Glomerular endothelial cell (primary cell): Measurements from ENCODE around the gene SLC26A8. TPM values are rescaled to one million over a fixed set of nuclear protein-coding genes. Genes with fewer than 3 reads are reported as not detected.
"Not testable (repeated sequence)": the region's sequence is repeated elsewhere in the genome, so short reads cannot be mapped to it uniquely, and the experiment has no call there.

Experiments used
- DNase-seq: peaks from one replicate; pipeline ENCODE4 v3.0.0-alpha.2; 2011; ENCODE audit warnings: low read depth, low spot score; ENCODE audit errors: extremely low read depth
- total RNA-seq: library from RNA; depleted of rRNA; stranded (reverse); fragments of >200 nt; gene quantifications from 2 replicates; pipeline ENCODE4 v1.2.3, GENCODE V29; 2015

Gene SLC26A8
- total RNA-seq, 1 donor from 2014 or later: not detected

- DNase-seq: peak; percentile 52
These were observed 104.4 kb downstream of the SLC26A8 start for GRCh38 chr6:35919827-35920751.

DNA sequence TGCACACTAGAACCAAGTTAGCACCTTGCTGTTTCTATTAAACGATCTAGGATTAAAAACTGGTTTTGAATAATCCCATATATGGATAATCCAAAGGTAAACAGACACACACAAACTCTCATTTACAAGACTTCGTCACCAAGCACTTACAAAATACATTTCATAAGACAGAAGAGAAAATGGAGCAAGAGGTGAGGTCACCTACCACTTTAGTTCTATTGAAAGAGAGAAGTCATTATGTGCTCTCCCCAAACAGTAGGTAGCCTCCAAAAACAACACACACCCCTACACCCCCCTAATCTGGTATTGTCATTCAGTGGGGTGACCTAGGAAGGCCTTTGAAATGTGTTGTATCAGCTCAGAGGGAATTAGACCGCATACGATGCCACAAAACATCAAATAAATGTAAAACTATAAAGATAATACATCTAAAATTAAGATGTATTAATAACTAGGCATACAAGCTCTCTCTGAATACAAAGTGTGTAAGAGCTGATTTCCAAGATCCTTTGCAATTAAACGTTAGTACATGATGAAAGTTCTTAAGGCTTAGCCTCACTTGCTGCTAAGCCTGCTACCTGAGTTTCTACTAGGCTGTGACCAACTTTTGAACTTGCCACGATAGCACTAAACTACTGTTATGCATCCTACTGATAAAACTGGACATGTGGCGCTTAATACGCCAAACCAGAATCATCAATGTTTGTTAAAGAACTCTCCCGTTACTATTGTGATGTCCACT, 105.2 kb downstream of the SLC26A8 start:
- DNase-seq: peak; percentile 34

GRCh38 chr6:35916893-35917292, 107.5 kb downstream of the SLC26A8 start:
- not testable (repeated sequence) for DNase-seq

GRCh38 chr6:35916056-35916455, 108.4 kb downstream of the SLC26A8 start:
- no peak for DNase-seq

- no peak for DNase-seq
These were observed 109.9 kb downstream of the SLC26A8 start for GRCh38 chr6:35914536-35914935.

DNA sequence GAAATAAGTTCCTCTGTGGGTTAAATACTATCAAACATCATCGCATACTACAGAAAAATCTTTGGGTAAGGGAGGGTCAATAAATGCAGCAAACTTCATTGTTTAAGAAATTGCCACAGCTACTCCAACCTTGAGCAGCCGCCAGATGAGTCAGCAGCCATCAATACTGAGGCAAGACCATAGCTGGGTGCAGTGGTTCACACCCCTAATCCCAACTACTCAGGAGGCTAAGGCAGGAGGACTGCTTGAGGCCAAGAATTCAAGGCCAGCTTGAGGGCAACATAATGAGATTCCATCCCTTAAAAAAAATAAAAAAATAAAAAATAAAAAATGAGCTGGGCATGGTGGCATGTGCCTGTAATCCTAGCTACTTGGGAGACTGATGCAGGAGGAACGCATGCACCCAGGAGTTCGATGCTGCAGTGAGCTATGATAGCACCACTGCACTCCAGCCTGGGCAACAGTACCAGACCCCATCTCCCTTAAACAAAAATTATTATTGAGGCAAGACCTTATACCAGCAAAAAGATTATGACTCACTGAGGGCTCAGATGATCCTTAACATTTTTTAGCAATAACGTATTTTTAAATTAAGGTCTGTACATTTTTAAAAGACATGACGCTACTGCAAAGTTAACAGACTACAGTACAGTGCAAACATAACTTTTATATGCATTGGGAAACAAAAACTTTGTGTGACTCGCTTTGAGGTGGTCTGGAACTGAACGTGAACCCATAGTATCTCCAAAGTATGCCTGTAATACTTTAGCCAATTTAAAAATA, 112.4 kb downstream of the SLC26A8 start:
- DNase-seq: no peak

DNA sequence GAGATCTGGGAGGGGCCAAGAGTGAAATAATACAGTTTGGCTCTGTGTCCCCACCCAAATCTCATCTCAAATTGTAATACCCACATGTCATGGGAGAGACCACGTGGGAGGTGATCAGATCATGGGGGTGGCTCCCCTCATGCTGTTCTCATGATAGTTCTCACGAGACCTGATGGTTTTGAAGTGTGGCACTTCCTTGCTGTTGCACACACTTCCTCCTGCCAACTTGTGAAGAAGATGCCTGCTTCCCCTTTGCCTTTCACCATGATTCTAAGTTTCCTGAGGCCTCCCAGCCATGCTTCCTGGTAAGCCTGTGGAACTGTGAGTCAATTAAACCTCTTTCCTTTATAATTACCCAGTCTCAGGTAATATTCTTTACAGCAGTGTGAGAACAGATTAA, 114.9 kb downstream of the SLC26A8 start:
- not testable (repeated sequence) for DNase-seq

GRCh38 chr6:35908753-35909401, 115.6 kb downstream of the SLC26A8 start:
- not testable (repeated sequence) for DNase-seq

DNA sequence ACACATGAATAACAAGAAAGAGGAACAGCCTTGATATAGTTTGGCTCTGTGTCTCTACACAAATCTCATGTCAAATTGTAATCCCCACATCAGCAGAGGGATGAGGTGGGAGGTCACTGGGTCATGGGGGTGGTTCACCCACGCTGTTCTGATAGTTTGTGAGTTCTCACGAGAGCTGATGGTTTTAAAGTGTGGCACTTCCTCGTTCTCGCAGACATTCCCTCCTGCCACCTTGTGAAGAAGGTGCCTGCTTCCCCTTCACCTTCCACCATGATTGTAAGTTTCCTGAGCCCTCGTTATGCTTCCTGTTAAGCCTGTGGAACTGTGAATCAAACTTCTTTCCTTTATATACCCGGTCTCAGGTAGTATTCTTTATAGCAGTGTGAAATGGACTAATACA, 116.7 kb downstream of the SLC26A8 start:
- no peak for DNase-seq

DNA sequence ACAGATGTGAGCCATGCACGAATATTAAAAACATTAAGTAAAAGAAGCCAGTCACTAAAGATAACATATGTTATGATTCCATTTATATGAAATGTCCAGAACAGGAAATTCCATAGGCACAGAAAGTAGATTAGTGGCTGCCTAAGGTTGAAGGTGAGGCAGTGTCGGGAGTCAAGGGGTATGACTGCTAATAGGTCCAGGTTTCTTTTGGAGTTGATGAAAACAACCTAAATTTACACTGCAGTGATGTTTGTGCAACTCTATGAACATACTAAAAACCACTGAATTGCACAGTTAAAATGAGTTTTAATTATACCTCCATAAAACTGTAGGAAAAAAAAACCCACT, 118.0 kb downstream of the SLC26A8 start:
- no peak for DNase-seq

- no peak for DNase-seq
These were observed 118.5 kb downstream of the SLC26A8 start for GRCh38 chr6:35905841-35906498.

DNA sequence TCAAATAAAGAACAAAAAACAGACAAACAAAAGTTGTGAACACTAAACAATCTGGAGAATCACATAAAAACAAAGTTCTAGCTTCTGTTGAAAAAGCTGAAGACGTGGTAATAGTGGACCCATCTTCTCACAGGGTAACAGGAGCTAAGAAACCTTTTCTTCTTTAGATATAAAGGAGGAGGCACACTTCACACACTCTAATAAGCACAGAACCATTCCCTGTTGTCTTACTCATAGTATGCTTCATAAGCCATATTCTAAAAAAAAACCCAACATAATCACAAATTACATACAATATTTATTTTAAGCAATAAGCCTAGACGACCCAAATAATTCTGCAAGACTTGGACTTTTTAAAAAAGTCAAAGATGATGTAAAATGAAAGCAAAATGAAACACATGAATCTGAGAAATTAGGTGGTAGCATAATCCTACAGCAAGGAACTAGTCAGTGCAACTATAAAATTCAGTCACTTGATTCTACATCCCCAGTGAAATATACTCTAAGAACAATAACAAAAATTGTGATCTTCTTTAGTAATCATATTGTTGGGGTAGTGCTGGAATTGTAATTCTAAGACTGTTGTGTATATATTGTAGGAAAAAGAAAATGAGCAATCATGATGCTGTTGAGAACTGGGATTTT, 119.2 kb downstream of the SLC26A8 start:
- no peak for DNase-seq

DNA sequence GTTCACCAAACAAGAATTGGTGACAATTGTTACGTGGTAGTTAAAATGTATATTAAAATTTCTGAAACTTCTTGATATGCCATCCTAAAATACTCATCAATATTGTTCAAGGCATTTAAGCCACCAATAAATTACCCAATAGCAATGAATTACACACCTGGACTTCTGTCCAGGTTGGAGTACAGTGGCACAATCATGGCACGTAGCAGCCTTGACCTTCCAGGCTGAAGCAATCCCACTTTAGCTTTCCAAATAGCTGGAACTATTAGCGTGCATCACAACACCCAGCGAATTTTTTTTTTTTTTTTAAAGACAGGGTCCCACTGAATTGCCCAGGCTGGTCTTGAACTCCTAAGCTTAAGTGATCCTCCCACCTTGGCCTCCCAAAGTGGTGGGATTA, 120.8 kb downstream of the SLC26A8 start:
- no peak for DNase-seq

- DNase-seq: no peak
These were observed 124.0 kb downstream of the SLC26A8 start for GRCh38 chr6:35900448-35900847.

DNA sequence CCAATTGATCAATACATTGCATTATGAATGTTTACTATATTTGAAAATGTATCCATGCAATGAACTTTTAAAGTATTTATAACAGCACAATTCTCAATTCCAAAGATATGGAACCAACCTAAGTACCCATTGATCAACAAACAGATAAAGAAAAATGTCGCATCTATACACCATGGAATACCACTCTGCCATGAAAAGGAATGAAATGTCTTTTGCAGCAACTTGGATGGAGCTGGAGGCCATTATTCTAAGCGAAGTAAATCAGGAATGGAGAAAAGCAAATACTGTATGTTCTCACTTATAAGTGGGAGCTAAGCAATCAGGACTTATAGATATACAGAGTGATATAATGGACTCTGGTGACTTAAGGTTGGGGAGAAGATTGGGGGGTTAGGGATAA, 126.4 kb downstream of the SLC26A8 start:
- DNase-seq: no peak

DNA sequence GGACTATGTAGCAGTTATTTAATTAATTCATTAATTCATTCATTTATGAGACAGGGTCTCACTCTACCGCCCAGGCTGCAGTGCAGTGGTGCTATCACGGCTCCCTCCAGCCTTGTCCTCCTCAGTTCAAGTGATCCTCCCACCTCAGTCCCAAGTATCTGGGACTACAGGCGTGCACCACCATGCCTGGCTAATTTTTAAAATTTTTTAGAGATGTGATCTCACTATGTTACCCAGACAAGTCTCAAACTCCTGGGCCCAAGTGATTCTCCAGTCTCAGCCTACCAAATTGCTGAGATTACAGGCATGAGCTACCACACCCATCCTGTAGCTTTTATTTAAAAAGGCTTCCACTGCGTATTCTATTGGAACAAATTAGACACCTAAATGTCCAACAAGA, 127.0 kb downstream of the SLC26A8 start:
- DNase-seq: no peak

GRCh38 chr6:35897036-35897435, 127.4 kb downstream of the SLC26A8 start:
- no peak for DNase-seq

DNA sequence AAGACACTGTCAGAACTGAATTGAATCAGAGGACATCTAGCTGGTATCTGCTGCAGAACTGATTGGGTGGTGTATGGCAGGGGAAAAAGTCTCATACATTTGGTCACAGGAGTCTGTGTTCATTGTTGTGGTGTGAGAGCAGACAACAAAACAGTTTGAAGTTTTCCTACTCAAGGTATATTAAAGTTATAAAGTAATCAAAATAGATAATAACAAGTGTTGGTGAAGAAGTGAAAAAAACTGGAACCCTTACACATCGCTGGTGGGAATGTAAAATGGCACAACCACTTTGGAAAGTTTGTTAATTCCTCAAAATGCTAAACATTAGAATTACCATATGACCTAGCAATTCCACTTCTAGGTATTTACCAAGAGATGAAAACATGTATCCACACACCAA, 128.2 kb downstream of the SLC26A8 start:
- DNase-seq: no peak

DNA sequence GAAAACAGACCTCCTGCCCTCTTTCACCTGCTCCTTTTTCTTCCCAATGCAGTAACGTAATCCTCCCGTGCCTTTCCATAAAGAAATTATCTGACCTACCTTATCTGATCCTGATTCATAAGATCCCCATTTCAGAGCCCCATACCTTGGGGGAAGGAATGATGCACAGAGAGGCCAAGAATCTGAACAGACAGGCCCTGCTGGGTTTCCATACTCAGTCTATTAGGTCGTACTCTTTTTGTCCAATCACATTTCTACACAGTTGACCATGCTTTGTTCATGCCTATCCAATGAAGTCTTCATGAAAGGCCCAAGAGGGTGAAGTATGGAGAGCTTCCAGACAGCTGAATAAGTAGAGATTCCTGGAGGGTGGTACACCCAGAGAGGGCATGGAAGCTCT, 128.9 kb downstream of the SLC26A8 start:
- no peak for DNase-seq

- DNase-seq: no peak
These were observed 129.7 kb downstream of the SLC26A8 start for GRCh38 chr6:35894776-35895175.
